Breast epithelium (tissue), 4 donors: ENCODE measurements around the gene OR2K2. TPM values are rescaled to one million over a fixed set of nuclear protein-coding genes. Genes with fewer than 3 reads are reported as not detected.
"Not testable (repeated sequence)": the region's sequence is repeated elsewhere in the genome, so short reads cannot be mapped to it uniquely, and the experiment has no call there.

Experiments
- DNase-seq, 2 donors: peaks; one replicate each; pipeline ENCODE4 v3.0.0-alpha.2; 2019; ENCODE audit warnings: low spot score in 2 of 2
- H3K27ac ChIP-seq, 2 donors: fragments of 200-600 bp; sonication (generic) in 1 of 2; one replicate each; pipeline ENCODE4 v1.5.1; 2016 to 2019; ENCODE audit warnings: mild to moderate bottlenecking in 1 of 2
- H3K27me3 ChIP-seq, 2 donors: fragments of 200-600 bp; sonication (generic) in 1 of 2; one replicate each; pipeline versions ENCODE4 v1.5.1 to v1.6.0; 2017 to 2019; ENCODE audit warnings: control low read depth in 1 of 2, mild to moderate bottlenecking in 1 of 2
- H3K36me3 ChIP-seq: fragments of 200-600 bp; one replicate; pipeline ENCODE4 v1.5.1; 2019
- H3K4me1 ChIP-seq, 2 donors: fragments of 200-600 bp; sonication (generic); one replicate each; pipeline ENCODE4 v1.5.1; 2016 to 2019; ENCODE audit warnings: control low read depth in 1 of 2
- H3K4me3 ChIP-seq, 3 donors: fragments of 200-600 bp; sonication (generic); 1 replicate in 2 of 3; 2 replicates in 1 of 3; pipeline ENCODE4 v1.5.1; 2016 to 2019; ENCODE audit warnings: mild to moderate bottlenecking in 3 of 3, moderate library complexity in 2 of 3
- H3K9me3 ChIP-seq, 2 donors: fragments of 200-600 bp; sonication (generic) in 1 of 2; one replicate each; pipeline ENCODE4 v1.5.1; 2016 to 2019; ENCODE audit warnings: control low read depth in 1 of 2
- POLR2A ChIP-seq: fragments of 450-650 bp; IDR thresholded peaks from one replicate; pipeline ENCODE4 v1.6.1; 2016; ENCODE audit warnings: antibody characterized with exemption, mild to moderate bottlenecking, moderate library complexity
- POLR2AphosphoS5 ChIP-seq, 3 donors: sonication (generic); formaldehyde crosslinking; IDR thresholded peaks; one replicate each; pipeline ENCODE4 v1.6.1; 2017; ENCODE audit warnings: antibody characterized with exemption in 3 of 3
- intact Hi-C: fragments of 100-400 bp; cut with DNase I; formaldehyde crosslinking; loops from one replicate; pipeline ENCODE4 v1.15.1; 2023; ENCODE audit warnings: low total_unique reads
- total RNA-seq, 3 donors: library from RNA; depleted of rRNA; stranded (reverse); fragments of >200 nt; gene quantifications; one replicate each; pipeline ENCODE4 v1.1.0, GENCODE V29; 2016
- TF ChIP-seq, protein P1 (sequence below), 3 donors: fragments of 450-650 bp; IDR thresholded peaks; one replicate each; pipeline ENCODE4 v1.5.1; 2016 to 2017; ENCODE audit warnings: antibody characterized with exemption in 3 of 3, mild to moderate bottlenecking in 3 of 3, moderate library complexity in 3 of 3

OR2K2 gene
- total RNA-seq, 3 donors from 2014 or later: 0.48 TPM; not detected in 2

DNA sequence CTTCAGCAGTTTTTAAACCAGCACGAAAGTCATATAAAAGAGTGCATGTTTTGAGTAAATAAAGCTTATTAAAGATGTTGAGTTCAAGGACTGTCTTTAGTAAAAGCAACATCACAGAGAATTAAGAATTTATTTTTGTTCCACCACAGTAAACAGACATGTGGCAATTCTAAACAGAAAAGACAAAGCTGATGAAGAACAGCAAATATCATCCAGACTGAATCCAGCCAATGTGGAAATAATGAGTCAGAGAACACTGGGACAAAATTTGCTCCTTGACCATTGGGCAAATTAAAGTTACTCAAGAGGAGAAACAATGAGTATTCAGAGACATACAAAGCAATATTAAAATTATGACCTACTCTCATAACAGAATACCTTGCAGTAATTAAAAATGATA, 28.8 kb downstream of the OR2K2 start:
- H3K9me3 ChIP-seq: no peaks in the 10 kb centered on the region
- intact Hi-C loops: no loop called here
- H3K4me1 ChIP-seq: no peaks in the 10 kb centered on the region
- no peak overlapping the region for H3K27ac ChIP-seq
- DNase-seq: no peak
- H3K36me3 ChIP-seq: no peaks in the 10 kb centered on the region
- no peak overlapping the region for H3K4me3 ChIP-seq
- H3K27me3 ChIP-seq: no peaks in the 10 kb centered on the region
- TF ChIP-seq, protein P1, sequence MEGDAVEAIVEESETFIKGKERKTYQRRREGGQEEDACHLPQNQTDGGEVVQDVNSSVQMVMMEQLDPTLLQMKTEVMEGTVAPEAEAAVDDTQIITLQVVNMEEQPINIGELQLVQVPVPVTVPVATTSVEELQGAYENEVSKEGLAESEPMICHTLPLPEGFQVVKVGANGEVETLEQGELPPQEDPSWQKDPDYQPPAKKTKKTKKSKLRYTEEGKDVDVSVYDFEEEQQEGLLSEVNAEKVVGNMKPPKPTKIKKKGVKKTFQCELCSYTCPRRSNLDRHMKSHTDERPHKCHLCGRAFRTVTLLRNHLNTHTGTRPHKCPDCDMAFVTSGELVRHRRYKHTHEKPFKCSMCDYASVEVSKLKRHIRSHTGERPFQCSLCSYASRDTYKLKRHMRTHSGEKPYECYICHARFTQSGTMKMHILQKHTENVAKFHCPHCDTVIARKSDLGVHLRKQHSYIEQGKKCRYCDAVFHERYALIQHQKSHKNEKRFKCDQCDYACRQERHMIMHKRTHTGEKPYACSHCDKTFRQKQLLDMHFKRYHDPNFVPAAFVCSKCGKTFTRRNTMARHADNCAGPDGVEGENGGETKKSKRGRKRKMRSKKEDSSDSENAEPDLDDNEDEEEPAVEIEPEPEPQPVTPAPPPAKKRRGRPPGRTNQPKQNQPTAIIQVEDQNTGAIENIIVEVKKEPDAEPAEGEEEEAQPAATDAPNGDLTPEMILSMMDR (IDR thresholded peaks at IDR 0.05): no peak
- TF ChIP-seq POLR2AphosphoS5 (IDR thresholded peaks at IDR 0.05) (no peak), POLR2A (no peak)

DNA sequence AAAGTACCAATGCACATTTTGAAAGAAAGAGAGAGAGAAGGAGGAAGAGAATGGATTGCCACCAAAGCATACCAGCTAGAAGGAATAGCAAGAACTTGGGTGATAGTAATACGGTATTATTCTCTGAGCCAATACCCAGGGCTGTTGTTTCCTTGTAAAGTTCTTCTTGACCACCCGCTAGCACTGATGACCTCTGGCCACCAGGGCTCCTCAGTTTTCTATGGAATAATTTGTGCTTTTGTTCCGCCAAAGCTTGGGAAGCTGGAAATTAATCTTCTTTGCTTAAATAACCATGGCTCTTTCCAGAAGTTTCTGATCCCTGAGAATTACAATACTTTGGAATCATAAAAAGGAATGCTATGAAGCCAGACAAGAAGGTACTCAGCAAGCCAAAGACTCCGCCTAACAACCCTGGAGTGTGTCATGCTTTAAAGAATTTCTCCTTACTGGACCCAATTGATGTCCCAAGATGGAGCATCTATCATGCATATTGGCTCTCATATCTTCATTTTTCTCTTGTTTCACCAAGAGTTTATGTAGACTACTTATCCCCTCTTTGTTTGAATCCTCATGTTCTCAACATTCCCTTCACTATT, 29.8 kb downstream of the OR2K2 start:
- intact Hi-C loops: no loop called here

DNA sequence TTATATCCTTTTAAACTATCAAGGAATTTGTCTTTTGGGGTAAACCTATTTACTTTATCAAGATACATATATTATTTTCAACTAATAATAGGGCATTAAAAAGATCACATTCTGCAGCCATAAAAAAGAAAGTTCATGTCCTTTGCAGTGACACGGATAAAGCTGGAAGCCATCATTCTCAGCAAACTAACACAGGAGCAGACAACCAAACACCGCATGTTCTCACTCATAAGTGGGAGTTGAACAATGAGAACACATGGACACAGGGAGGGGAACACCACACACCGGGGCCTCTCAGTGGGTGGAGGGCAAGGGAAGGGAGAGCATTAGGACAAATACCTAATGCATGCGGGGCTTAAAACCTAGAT, 30.4 kb downstream of the OR2K2 start:
- H3K27ac ChIP-seq: peak overlapping the region; percentile 24 to 36
- H3K4me1 ChIP-seq, H3K27me3 ChIP-seq, DNase-seq, H3K9me3 ChIP-seq, intact Hi-C loops, H3K36me3 ChIP-seq: not testable (repeated sequence)
- H3K4me3 ChIP-seq: peak overlapping the region in 1 of 3 donors; percentile 2

More for the DNA sequence above, 29.8 kb downstream of the OR2K2 start:
- no peaks in the 10 kb centered on the region for H3K27me3 ChIP-seq
- TF ChIP-seq, protein P1 (IDR thresholded peaks at IDR 0.05): no peak
- no peak for TF ChIP-seq POLR2A
- TF ChIP-seq POLR2AphosphoS5 (IDR thresholded peaks at IDR 0.05): no peak
- no peak overlapping the region for H3K4me3 ChIP-seq
- H3K4me1 ChIP-seq: no peaks in the 10 kb centered on the region
- peak overlapping the region in 1 of 2 donors; percentile 36 for H3K27ac ChIP-seq
- no peaks in the 10 kb centered on the region for H3K36me3 ChIP-seq
- no peak for DNase-seq
- H3K9me3 ChIP-seq: no peaks in the 10 kb centered on the region

DNA sequence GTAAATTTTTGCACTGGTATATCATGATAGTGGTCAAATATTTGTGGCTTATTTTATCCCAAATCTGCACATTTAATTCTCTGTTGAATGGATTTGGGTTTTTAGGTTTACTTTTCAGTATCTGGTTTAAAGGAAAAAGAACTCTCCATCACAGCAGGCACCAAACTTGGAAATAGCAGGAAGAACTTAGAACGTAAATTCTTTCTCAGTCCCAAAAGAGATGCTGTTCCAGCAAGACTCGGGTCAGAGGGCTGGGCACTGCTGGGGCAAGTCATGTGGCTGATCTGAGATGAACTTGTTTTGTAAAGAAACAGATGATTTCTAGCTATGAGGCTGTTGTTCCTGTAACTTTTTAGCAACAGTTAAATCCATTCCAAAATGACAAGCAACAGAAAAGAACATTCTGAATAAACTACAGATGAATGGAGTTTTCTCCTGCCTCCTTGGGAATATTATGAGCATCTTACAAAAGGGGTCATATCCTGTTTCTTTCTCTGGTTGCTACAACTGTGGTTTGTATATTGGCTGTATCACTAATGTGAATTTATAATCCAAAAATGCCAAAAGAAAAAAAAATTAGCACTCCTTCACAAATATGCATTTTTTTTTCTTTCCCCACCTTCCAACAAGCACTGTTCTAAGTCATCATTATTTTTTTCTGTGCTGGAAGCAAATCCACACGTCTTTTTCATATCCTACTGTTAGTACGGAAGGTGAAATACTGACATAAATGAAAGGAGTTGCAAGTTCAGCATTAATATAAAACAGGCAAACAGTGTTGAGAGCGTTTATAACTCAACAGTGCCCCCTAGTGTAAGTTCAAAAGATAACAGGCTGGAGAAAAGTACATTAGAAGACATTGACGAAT, 31.1 kb downstream of the OR2K2 start:
- H3K4me3 ChIP-seq: peak overlapping the region in 1 of 3 donors; percentile 2
- H3K4me1 ChIP-seq: no peaks in the 10 kb centered on the region
- intact Hi-C loops: no loop called here
- peak overlapping the region; percentile 5 to 15 for H3K27ac ChIP-seq
- TF ChIP-seq, protein P1 (IDR thresholded peaks at IDR 0.05): peak in 2 of 3 donors; percentile 82 to 93
- TF ChIP-seq POLR2A: no peak
- TF ChIP-seq POLR2AphosphoS5 (IDR thresholded peaks at IDR 0.05): peak in 1 of 3 donors; percentile 65
- H3K9me3 ChIP-seq: no peaks in the 10 kb centered on the region
- no peaks in the 10 kb centered on the region for H3K36me3 ChIP-seq
- peak in 1 of 2 donors; percentile 26 for DNase-seq
- H3K27me3 ChIP-seq: no peaks in the 10 kb centered on the region

DNA sequence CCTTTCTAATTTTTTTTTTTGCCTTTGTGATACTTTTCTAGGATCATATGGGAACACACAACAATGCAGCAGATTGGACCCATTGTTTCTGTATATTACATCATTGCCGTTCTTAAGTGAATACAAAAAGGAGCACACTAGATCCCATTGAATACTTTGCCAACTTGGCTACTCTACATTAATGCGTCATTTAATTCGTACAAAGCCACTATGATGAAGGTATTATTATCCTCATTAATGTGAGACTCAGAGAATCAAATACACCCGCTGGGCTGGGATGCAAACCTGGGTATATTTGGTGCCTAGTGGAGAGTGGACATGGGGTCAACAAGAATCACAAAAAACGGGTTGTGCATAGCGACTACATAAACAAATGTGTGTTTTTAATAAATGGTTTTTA, 31.9 kb downstream of the OR2K2 start:
- H3K27me3 ChIP-seq: no peaks in the 10 kb centered on the region
- no peaks in the 10 kb centered on the region for H3K4me1 ChIP-seq
- TF ChIP-seq POLR2A (no peak), POLR2AphosphoS5 (IDR thresholded peaks at IDR 0.05) (no peak)
- TF ChIP-seq, protein P1 (IDR thresholded peaks at IDR 0.05): no peak
- H3K4me3 ChIP-seq: no peak overlapping the region
- no peak overlapping the region for H3K27ac ChIP-seq
- no peaks in the 10 kb centered on the region for H3K9me3 ChIP-seq
- no peak for DNase-seq
- no peaks in the 10 kb centered on the region for H3K36me3 ChIP-seq
- intact Hi-C loops: no loop called here
